Osteoblast (primary cell): ENCODE measurements around the gene CNOT10. TPM values are rescaled to one million over a fixed set of nuclear protein-coding genes. Genes with fewer than 3 reads are reported as not detected.
"Not testable (repeated sequence)": the region's sequence is repeated elsewhere in the genome, so short reads cannot be mapped to it uniquely, and the experiment has no call there.

Experiments used
- DNase-seq: peaks from one replicate; pipeline ENCODE4 v3.0.0; 2011; ENCODE audit warnings: low spot score, mixed read lengths; ENCODE audit not compliant: insufficient read length; ENCODE audit errors: missing footprints
- H2AFZ ChIP-seq: 2 replicates; pipeline ENCODE4 v1.6.0; 2011; ENCODE audit warnings: mild to moderate bottlenecking, low read length
- H3K27ac ChIP-seq: 2 replicates; pipeline ENCODE4 v1.5.1; 2011; ENCODE audit warnings: mild to moderate bottlenecking, low read depth, low read length, moderate library complexity
- H3K27me3 ChIP-seq: 2 replicates; pipeline ENCODE4 v1.6.0; 2012; ENCODE audit warnings: mild to moderate bottlenecking, control low read depth, inconsistent platforms, low read length, moderate library complexity; ENCODE audit not compliant: insufficient read depth
- H3K36me3 ChIP-seq: 2 replicates; pipeline ENCODE4 v1.5.1; 2011; ENCODE audit warnings: mild to moderate bottlenecking, low read length, control low read depth, moderate library complexity; ENCODE audit not compliant: insufficient read depth
- H3K4me1 ChIP-seq: 2 replicates; pipeline ENCODE4 v1.5.1; 2011; ENCODE audit warnings: mild to moderate bottlenecking, low read length, control low read depth, moderate library complexity; ENCODE audit not compliant: insufficient read depth
- H3K4me2 ChIP-seq: 2 replicates; pipeline ENCODE4 v1.6.0; 2011; ENCODE audit warnings: mild to moderate bottlenecking, low read length; ENCODE audit not compliant: insufficient read depth
- H3K4me3 ChIP-seq: fragments of 200-600 bp; sonication (generic); 3 replicates; pipeline ENCODE4 v1.5.1; 2012; ENCODE audit warnings: mild to moderate bottlenecking, low read length, inconsistent platforms; ENCODE audit not compliant: insufficient read depth
- H3K79me2 ChIP-seq: 2 replicates; pipeline ENCODE4 v1.6.0; 2012; ENCODE audit warnings: mild to moderate bottlenecking, low read length, control low read depth, inconsistent platforms; ENCODE audit not compliant: insufficient read depth
- H3K9me3 ChIP-seq: 2 replicates; pipeline ENCODE4 v1.5.1; 2011; ENCODE audit warnings: low read depth, low read length, control low read depth
- H4K20me1 ChIP-seq: 2 replicates; pipeline ENCODE4 v1.6.0; 2012; ENCODE audit warnings: mild to moderate bottlenecking, low read length, control low read depth; ENCODE audit not compliant: insufficient read depth
- total RNA-seq: library from RNA; depleted of rRNA; stranded (reverse); fragments of >200 nt; gene quantifications from 2 replicates; pipeline ENCODE4 v1.2.3, GENCODE V29; 2012
- TF ChIP-seq, protein P1 (sequence below): IDR thresholded peaks from 2 replicates; pipeline ENCODE4 v1.5.1; 2011; ENCODE audit warnings: mild to moderate bottlenecking, low read depth, low read length, moderate library complexity; ENCODE audit errors: extremely low read depth

CNOT10 gene
- total RNA-seq, 1 donor, result 36.9 TPM

- Histone ChIP-seq H3K27ac (no peak overlapping the region), H3K27me3 (no peaks in the 10 kb centered on the region), H3K79me2 (no peaks in the 10 kb centered on the region), H3K4me3 (no peak overlapping the region), H2AFZ (no peak overlapping the region), H3K4me1 (no peaks in the 10 kb centered on the region), H4K20me1 (no peaks in the 10 kb centered on the region), H3K4me2 (no peak overlapping the region), H3K36me3 (no peaks in the 10 kb centered on the region), H3K9me3 (no peaks in the 10 kb centered on the region)
- DNase-seq, result no peak
- TF ChIP-seq, protein P1, sequence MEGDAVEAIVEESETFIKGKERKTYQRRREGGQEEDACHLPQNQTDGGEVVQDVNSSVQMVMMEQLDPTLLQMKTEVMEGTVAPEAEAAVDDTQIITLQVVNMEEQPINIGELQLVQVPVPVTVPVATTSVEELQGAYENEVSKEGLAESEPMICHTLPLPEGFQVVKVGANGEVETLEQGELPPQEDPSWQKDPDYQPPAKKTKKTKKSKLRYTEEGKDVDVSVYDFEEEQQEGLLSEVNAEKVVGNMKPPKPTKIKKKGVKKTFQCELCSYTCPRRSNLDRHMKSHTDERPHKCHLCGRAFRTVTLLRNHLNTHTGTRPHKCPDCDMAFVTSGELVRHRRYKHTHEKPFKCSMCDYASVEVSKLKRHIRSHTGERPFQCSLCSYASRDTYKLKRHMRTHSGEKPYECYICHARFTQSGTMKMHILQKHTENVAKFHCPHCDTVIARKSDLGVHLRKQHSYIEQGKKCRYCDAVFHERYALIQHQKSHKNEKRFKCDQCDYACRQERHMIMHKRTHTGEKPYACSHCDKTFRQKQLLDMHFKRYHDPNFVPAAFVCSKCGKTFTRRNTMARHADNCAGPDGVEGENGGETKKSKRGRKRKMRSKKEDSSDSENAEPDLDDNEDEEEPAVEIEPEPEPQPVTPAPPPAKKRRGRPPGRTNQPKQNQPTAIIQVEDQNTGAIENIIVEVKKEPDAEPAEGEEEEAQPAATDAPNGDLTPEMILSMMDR, result no peak
These were observed 106.8 kb downstream of the CNOT10 start for GRCh38 chr3:32791833-32792232.

GRCh38 chr3:32794487-32795308, 109.7 kb downstream of the CNOT10 start:
- Histone ChIP-seq H3K27ac (no peak overlapping the region), H3K79me2 (no peaks in the 10 kb centered on the region), H4K20me1 (no peaks in the 10 kb centered on the region), H3K27me3 (no peaks in the 10 kb centered on the region), H3K4me1 (no peaks in the 10 kb centered on the region), H2AFZ (no peak overlapping the region), H3K4me2 (no peak overlapping the region), H3K4me3 (no peak overlapping the region), H3K36me3 (no peaks in the 10 kb centered on the region), H3K9me3 (no peaks in the 10 kb centered on the region)
- DNase-seq, result peak; percentile 51
- TF ChIP-seq, protein P1, result no peak

- not testable (repeated sequence) for H3K27me3 ChIP-seq, DNase-seq, H4K20me1 ChIP-seq, H3K4me1 ChIP-seq, H3K4me2 ChIP-seq, H3K9me3 ChIP-seq, H2AFZ ChIP-seq, H3K79me2 ChIP-seq, H3K4me3 ChIP-seq, H3K36me3 ChIP-seq, H3K27ac ChIP-seq
These were observed 111.5 kb downstream of the CNOT10 start for GRCh38 chr3:32796384-32796950.

- Histone ChIP-seq H3K27me3 (peaks cover 2% of the 10 kb centered on the region), H3K4me2 (no peak overlapping the region), H3K4me3 (no peak overlapping the region), H3K4me1 (no peaks in the 10 kb centered on the region), H3K27ac (no peak overlapping the region), H3K9me3 (no peaks in the 10 kb centered on the region), H3K79me2 (no peaks in the 10 kb centered on the region), H3K36me3 (no peaks in the 10 kb centered on the region), H4K20me1 (no peaks in the 10 kb centered on the region), H2AFZ (no peak overlapping the region)
- TF ChIP-seq, protein P1, result no peak
- peak; percentile 23 for DNase-seq
These were observed 112.8 kb downstream of the CNOT10 start for GRCh38 chr3:32797776-32798175.

DNA sequence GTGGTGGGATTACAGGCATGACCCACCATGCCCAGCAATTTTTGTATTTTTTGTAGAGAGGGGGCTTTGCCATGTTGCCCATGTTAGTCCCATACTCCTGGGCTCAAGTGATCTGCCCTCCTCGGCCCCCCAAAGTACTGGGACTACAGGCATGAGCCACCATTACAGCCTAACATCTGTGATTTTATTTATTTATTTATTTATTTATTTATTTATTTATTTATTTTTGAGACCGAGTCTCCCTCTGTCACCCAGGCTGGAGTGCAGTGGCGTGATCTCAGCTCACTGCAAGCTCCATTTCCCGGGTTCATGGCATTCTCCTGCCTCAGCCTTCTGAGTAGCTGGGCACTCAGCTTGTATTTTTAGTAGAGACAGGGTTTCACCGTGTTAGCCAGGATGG, 116.5 kb downstream of the CNOT10 start:
- H3K36me3 ChIP-seq, H3K4me3 ChIP-seq, H3K27ac ChIP-seq, H2AFZ ChIP-seq, DNase-seq, H3K4me2 ChIP-seq, H4K20me1 ChIP-seq, H3K4me1 ChIP-seq, H3K79me2 ChIP-seq, H3K9me3 ChIP-seq, H3K27me3 ChIP-seq: not testable (repeated sequence)
